Stimulated activated CD8-positive, alpha-beta memory T cell treated with anti-CD3 and anti-CD28 coated beads, Interleukin-7, amount 100 ng/mL, for 4 hours (primary cell): ENCODE measurements around the gene KIF15.

Experiments used
- DNase-seq, 2 donors: peaks; one replicate each; pipeline ENCODE4 v3.0.0-alpha.2; 2020; ENCODE audit warnings: low read depth in 2 of 2

Gene KIF15

DNA sequence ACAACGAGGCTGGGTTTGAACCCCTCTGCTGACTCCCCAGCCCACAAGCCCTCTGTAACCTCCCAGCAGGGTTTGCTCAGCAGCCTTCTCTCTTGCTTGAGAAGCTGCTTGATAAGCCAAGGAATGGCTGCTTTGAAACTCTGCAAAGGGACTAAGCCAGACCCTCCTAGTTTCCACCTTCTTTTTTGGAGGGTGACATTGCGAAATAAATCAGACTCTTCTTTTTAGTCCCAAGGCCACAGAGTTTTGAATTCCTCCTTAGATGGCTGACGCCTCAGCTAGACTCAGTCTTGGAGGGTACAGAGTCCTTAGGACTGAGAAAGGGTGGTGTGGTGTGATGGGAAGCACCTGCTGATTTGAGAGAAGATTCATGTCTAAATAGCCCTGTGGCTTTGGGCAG is 114.0 kb downstream of the KIF15 start:
- no peak for DNase-seq

DNA sequence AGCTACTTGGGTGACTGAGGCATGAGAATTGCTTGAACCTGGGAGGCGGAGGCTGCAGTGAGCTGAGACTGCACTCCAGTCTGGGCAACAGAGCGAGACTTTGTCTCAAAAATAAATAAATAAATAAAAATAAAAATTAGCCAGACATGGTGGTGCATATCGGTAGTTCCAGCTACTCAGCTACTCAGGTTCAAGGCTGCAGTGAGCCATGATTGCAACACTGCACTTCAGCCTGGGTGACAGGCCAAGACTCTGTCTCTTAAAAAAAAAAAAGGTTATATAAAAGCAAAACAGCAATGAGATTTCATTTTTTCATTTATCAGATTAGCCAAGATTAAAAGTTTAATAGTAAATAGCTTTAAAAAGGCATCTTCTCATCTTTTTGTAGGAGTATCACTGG is 115.7 kb downstream of the KIF15 start:
- DNase-seq: no peak

DNA sequence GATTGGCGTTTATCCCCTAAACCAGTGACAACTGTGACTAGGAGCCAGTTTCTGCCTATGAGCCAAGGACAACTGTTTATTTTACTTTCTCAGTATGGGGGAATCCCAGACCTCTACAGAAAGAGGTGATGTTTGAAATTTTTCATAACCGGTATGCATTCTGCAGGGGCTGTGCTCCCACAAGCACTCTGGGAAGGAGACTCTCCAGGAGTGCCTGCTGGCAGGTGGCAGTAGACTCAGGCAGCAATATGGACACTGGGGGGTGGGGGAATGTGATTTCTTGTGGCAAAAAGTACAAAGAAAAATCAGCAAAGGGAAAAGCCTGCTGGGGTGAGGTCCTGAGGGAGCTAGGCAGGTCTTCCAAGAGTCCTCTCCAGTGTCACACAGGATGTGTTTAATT is 118.7 kb downstream of the KIF15 start:
- DNase-seq: no peak

DNA sequence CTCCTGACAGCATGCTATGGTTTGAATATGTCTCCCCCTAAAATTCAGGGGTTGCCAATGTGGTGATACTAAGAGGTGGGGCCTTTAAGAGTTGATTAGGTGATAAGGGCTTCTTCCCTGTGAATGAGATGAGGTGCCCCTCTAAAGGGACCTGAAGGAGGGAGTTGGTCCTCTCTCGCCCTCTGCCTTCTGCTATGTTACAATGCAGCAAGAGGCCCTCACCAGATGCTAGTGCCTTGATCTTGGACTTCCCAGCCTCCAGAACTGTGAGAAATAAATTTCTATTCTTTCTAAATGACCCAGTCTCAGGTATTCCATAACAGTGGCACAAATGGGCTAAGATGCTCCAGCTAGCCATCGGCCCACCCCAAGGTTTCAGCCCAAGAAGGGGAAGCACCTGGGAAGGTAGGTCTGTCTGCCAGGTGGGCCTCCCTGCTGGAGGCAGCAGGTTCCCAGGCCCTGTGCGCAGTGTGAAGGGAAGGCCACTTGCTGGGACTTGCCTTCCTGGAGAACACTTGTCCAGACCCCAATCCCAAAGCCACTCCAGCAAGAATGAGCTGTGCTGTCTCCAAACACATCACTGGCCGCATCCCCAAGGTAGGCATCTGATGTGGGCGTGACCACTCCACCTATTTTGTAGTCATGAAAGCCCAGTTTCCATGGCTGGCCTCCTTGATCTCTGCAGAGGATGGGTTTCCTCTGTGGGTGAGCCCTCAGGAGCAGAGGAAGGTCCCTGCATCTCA is 121.8 kb downstream of the KIF15 start:
- DNase-seq: no peak

DNA sequence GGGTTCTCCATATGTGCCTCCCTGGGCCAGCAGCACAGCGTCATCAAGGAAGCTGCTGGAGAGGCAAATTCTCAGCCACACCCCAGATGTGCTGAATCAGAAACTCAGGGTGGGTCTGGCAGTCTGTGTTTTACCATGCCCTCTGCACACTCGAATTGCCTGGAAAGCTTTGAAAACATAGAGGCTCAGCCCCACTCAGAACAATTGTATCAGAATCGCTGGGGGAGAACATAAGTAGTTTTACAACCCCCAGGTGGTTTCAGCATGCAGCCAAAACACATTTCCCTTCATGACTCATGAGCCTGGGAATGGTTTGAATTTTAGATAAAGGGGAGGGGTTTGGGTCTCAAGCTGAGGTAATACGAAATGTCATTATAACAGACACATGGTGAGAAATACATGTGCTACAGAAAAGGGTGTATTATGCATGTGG is 122.4 kb downstream of the KIF15 start:
- no peak for DNase-seq

DNA sequence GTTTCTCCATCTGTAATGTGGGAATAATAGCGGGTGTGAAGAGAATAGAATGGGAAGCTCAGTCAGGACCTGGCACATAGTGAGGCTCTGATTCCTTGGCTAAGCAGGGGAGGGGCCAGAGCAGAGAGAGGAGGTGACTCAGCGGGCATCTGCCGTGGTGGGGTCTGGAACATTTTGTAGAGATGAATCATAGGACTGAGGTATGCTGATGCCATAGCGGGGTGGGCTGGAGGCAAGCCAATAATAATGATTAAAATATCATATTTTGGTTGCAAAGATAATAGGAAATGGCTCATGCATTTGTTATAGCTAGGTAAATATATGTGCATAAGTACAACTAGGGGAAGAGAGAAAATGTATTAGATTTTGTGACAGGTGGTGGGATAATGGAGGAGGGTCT is 124.0 kb downstream of the KIF15 start:
- no peak for DNase-seq

DNA sequence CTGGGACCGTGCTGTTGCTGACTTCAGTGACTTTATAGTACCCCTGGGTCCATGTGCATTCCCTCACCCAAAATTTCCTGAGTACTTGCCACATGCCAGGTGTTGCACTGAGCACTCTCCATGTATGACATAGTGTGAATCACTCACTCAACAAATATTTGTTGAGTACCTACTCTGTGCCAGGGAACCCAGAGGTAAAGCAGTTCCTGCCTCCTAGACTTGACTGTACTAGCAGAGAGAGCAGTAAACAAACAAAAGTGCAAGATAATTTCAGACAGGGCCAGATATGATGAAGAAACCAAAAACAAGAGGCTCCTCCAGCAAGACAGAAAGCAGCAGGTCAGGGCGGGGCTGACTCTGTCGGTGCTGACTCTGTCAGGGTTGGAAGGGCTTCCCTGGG is 125.0 kb downstream of the KIF15 start:
- no peak for DNase-seq

DNA sequence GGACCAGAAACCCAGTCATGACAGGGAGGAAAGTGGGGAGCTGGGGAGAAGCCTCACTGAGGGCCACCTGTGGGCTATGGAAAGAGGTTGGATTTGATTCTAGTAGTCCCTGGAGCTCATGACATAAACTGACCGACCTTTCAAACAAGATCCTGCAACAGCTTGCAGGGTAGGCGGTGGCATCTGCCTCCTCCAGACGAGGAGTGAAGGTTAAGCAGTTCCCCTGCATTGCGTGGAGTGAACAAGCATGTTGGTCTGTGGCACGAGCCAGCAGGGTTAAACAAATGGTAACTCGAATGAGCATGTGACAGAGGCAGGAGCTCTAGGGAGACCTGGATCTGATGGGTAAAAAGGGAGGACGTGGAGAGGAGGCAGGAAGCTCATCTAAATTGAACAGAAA is 125.5 kb downstream of the KIF15 start:
- DNase-seq: no peak

DNA sequence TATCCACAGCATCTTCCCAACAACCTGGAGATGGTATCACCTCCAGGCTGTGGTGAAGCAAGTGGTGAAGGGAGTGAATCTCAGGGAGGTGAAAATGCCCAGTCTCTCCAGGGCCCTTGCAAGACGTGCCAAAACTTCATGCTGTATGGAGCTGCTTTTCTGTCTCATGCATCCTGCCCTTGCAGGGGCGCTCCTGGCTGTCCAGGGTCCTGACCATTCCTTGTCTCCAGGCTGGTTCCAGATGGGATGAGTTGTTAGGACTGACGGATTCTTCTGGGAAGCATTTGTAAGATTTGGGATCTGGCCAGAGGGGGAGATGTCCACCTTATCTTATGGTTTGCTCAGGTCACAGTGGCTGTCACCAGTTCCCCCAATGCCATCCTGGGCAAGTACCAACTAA is 128.7 kb downstream of the KIF15 start:
- no peak for DNase-seq

DNA sequence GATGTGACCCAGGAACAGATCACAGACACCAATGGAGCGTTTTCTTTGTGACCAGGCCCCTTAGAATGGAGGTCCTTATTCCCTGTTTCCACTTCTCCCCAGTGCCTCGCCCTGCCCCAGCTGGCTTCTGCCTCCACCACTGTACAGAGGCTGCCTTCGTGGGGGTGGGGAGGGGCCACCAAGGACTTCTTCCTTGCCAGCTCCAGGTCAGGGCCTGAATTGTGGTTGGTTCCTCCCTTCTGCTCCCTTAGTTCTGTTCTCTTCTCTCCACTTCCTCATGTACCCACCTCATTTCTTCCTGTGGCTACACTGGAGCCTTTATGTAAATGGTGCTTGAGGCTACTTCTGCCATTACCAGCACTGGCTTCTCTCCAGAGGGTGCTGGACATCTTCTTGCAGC is 129.3 kb downstream of the KIF15 start:
- DNase-seq: no peak

DNA sequence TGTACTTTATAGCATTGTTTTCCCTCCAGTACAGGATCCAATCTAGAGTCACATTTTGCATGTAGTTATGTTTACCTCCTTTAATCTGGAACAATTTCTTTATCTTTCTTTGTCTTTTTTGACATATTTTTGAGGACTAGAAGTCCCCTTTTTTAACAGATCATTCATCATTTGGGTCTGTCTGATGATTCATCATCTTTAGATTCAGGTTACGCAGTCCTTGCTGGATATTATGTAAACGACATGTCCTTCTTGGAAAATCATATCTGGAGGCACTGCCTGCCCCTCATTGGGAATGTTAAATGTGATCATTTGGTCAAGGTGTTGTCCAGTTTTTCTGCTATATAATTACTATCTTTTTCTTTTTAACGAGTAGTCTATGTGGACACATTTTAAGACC is 131.1 kb downstream of the KIF15 start:
- no peak for DNase-seq

DNA sequence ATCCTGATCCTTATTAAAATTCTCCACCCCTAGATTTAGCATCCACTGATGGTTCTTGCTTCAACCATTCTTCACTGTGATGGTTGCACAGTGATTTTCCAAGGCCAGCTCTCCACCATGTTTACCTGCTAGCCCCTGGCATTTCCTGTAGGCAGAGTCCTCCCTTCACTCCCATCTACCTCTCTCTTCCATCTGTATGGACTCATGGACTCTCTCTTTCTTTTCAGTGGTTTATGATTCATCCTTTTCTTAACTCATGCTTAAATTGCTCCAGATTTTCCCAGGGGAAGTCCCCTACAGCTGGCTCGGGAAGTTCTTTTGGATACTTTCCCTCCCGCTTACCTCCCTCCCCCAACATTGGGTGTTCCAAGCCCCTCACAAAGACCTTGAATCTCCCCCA is 131.5 kb downstream of the KIF15 start:
- DNase-seq: no peak

DNA sequence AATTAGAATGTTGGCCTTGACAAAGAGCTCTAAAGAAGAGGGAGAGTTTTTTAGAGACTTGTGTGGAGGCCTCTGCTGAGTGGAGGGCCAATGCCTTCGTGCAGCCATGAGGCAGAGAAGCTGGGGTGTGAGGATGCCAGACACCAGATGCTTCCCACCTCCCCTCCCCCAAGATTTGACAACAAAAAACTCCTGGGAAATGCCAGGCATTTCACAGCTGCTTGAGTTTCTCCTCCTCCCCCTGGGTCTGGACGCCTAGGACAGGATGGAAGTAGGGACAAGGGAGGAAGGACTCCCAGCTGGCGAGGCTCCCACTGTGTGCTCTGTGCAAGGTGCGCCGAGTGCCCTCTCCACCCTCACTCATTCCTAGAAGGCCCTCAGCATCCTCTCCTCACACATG is 132.9 kb downstream of the KIF15 start:
- DNase-seq: no peak

DNA sequence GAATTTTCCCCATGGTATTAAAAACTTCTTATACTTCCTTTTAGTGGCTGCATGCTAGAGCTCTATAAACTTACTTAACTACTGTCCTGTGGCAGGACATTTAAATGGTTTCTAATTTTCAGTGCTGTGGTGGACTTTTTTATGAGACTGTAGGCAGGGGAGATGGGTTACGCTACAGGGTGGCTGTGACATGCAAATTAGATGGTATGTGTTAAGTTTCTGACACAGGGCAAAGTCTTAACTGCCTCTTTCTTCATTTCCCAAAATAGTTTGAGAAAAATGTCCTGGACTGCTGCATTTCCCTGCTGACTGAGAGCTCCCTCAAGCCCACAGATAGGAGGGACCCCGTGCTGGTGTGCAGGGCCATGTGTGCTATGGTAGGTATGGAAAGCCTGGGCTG is 134.8 kb downstream of the KIF15 start:
- DNase-seq: no peak

DNA sequence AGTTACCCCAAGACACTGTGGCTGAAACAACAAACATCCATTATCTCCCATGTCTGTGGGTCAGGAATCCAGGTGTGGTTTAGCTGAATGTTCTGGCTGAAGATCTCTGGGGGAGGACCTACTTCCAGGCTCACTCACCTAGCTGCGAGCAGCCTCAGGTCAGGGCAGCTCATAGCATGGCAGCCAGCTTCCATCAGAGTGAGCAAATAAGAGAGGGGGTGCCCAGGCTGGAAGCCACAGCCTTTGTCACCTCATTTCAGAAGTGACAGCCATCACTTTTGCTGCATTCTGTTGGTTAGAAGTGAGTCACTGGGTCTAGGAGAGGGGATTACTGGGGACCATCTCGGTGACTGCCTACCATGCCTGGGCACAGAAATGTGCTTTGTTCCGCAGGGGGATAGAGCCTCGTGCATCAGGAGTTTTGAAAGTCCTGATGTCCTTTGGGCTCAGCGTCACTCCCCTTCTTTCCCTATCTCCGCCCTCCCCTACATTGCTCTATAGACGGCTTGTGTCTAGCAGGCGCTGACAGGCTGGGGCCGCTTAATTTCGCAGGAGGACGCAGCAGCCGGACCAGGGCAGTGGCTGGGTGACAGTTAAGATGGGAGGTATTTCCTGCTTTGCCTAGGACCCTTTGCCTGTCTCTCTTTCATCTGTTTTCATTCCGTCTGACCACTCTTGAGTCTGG is 138.2 kb downstream of the KIF15 start:
- DNase-seq: no peak

DNA sequence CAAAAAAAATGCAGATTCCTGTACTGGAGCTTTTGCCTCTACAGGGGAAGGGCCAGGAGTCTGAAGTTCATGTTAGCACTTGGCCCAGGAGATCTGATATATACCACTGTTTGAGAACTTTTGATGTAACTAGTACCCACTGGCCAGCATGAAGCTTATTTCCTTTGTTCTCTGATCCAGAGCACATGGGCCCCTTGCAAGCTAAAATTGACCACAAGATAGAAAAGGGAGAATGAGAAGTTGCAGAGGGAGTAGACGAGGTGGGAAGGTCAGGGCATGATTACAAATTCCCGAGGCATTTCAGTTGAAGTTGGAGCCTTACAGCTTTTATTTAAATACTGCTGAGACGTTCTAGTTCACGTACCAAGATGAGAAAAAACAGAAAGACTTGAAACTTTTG is 141.0 kb downstream of the KIF15 start:
- DNase-seq: no peak
